Effector memory CD4-positive, alpha-beta T cell (primary cell): Measurements from ENCODE around the gene C19orf18.
"Not testable (repeated sequence)": the region's sequence is repeated elsewhere in the genome, so short reads cannot be mapped to it uniquely, and the experiment has no call there.

ENCODE experiments used
- DNase-seq, 3 donors: peaks; one replicate each; pipeline ENCODE4 v3.0.0-alpha.2; 2020
- H3K27ac ChIP-seq: 2 replicates; pipeline ENCODE4 v1.7.0; 2013; ENCODE audit warnings: mild to moderate bottlenecking, low read length, moderate library complexity; ENCODE audit not compliant: insufficient read depth, poor library complexity, severe bottlenecking
- H3K27me3 ChIP-seq: replicated peaks from 2 replicates; pipeline ENCODE4 v1.7.0; 2013; ENCODE audit warnings: mild to moderate bottlenecking, low read length; ENCODE audit not compliant: insufficient read depth, control insufficient read depth, poor library complexity, severe bottlenecking
- H3K36me3 ChIP-seq: 2 replicates; pipeline ENCODE4 v1.7.0; 2013; ENCODE audit warnings: mild to moderate bottlenecking, low read length, moderate library complexity; ENCODE audit not compliant: control insufficient read depth, insufficient read depth
- H3K4me1 ChIP-seq: 2 replicates; pipeline ENCODE4 v1.7.0; 2013; ENCODE audit warnings: low read length, mild to moderate bottlenecking; ENCODE audit not compliant: control insufficient read depth, insufficient read depth, poor library complexity, severe bottlenecking
- H3K4me3 ChIP-seq: 2 replicates; pipeline ENCODE4 v1.7.0; 2013; ENCODE audit warnings: low read length, low read depth, mild to moderate bottlenecking; ENCODE audit not compliant: insufficient read depth, poor library complexity, severe bottlenecking
- H3K9me3 ChIP-seq: 2 replicates; pipeline ENCODE4 v1.7.0; 2013; ENCODE audit warnings: mild to moderate bottlenecking, low read length, moderate library complexity; ENCODE audit not compliant: control insufficient read depth

C19orf18 gene

GRCh38 chr19:57916168-57916995 is 58.0 kb downstream of the C19orf18 start, which contains the start of gene ZNF417:
TSS of gene ZNF417 (minus strand) at chr19:57916592. CDS start at chr19:57916411, 181 bp downstream.
- not testable (repeated sequence) for H3K27me3 ChIP-seq, H3K4me1 ChIP-seq, H3K9me3 ChIP-seq, H3K36me3 ChIP-seq
- peak; percentile 82 to 85 (median 83) for DNase-seq
- Histone ChIP-seq H3K27ac (peak within 1 kb of the TSS; percentile 85), H3K4me3 (peak within 1 kb of the TSS; percentile 81)

GRCh38 chr19:57914531-57914930 is 59.8 kb downstream of the C19orf18 start:
- Histone ChIP-seq H3K36me3 (peaks cover 17% of the 10 kb centered on the region), H3K27me3 (no peaks in the 10 kb centered on the region), H3K27ac (no peak overlapping the region)

More at GRCh38 chr19:57914531-57914930, 59.8 kb downstream of the C19orf18 start:
- no peaks in the 10 kb centered on the region for H3K9me3 ChIP-seq
- no peak overlapping the region for H3K4me3 ChIP-seq
- DNase-seq: no peak
- H3K4me1 ChIP-seq: peaks cover 3% of the 10 kb centered on the region
